GM19240 (cell line): ENCODE data around the gene NLRP10.
"Not testable (repeated sequence)": the region's sequence is repeated elsewhere in the genome, so short reads cannot be mapped to it uniquely, and the experiment has no call there.

Experiments used
- DNase-seq: peaks from one replicate; pipeline ENCODE4 v3.0.0; 2011; ENCODE audit warnings: low spot score; ENCODE audit not compliant: insufficient read length

NLRP10 gene, protein sequence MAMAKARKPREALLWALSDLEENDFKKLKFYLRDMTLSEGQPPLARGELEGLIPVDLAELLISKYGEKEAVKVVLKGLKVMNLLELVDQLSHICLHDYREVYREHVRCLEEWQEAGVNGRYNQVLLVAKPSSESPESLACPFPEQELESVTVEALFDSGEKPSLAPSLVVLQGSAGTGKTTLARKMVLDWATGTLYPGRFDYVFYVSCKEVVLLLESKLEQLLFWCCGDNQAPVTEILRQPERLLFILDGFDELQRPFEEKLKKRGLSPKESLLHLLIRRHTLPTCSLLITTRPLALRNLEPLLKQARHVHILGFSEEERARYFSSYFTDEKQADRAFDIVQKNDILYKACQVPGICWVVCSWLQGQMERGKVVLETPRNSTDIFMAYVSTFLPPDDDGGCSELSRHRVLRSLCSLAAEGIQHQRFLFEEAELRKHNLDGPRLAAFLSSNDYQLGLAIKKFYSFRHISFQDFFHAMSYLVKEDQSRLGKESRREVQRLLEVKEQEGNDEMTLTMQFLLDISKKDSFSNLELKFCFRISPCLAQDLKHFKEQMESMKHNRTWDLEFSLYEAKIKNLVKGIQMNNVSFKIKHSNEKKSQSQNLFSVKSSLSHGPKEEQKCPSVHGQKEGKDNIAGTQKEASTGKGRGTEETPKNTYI

DNA sequence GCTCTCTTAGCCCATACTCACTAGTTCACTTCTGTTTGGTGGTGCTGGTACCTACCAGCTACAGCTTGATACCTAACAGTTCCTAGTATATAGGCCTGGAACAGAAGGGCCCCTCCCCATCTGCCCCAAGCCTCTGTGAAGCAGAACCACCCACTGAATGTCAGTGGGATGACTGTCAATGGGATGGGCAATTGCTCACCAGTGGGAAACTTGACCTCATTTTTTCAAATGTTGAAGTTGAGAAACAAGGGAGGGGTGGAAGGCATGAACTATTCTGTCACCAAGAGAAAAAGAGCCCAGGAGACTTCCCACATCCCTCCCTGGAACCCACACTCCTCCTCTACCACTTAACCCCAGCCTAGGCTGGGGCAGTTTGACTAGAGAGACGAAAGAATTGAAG, at the start of gene NLRP10:
Gene NLRP10 (minus strand): TSS at position 62 of the 400 bp plus-strand sequence. CDS start 1,952 bp downstream, outside the sequence.
- no peak for DNase-seq

DNA sequence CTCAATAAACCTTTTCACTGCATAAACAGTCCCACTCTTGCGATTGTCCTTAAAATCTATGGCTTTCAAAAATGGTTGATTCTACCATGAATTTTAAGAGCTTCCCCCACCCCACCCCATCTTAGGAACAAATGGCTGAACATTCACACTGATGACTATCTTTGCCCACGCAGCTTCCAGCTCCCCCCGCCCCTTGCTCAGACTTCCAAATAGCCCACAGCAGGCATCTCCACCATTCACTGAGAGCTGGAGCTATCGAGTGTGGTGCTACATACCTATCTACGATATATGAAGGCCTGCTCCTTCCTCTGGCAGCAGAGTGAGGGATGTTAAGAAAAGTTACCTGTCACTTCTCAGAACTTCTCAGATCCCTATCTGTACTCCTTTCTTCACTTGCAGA, 48.6 kb upstream of the NLRP10 start:
- no peak for DNase-seq

DNA sequence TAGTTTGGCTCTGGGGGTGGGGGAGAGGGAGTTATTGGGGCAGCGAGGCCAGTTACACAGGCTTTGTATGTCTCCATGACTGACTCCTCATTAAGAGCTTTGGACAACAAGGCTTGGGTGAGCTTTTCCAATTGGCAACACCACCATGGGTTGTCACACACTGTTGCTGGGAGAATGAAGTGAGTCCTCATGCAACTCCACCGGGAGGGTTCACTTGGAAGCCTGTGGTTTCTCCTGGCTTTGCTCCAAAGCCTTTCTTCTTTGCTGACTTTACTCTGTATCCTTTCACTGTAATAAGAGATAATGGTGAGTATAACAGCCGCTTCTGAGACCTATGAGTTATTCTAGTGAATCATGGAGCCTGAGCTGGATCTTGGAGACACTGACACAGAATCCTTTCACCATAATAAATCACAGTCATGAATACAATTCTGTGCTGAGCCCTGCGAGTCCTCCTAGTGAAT, 46.8 kb upstream of the NLRP10 start:
- no peak for DNase-seq

DNA sequence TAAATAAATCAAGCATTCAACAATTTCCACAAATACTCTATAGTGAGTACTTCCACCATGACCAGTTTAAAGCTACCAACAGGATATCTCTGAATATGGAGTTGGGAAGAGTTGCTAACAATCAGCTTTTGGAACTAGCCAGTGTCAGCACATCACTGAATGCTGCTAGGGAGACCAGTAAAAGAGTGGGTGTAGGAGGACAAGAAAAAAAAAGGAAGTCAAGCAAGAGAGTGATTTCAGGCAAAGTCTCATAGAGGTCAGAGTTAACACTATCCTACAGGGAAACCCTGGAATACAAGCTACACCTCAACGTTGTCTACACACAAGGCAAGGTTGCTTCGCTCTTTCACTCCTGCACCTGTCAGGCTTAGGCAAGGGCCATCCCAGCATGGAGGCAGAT, 46.1 kb upstream of the NLRP10 start:
- DNase-seq: no peak

DNA sequence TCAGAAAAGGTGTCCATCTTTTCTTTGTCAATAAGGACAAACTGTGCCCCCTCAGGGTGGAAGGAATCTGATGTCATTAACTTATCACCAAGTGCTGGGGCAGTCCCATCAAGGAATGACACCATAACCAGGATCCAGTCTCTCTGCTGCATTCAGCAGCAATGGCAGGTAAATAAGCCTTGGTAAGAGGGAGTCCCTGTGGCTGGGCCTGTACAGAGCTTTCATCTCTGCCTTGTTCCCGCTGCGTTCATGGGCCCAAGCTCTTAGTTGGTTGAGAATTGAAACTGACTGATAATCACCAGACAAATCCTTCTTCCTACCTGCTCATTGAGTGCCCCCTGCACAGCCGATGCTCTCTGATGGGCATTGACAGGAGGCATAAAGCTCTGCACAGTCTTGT, 44.6 kb upstream of the NLRP10 start:
- no peak for DNase-seq

DNA sequence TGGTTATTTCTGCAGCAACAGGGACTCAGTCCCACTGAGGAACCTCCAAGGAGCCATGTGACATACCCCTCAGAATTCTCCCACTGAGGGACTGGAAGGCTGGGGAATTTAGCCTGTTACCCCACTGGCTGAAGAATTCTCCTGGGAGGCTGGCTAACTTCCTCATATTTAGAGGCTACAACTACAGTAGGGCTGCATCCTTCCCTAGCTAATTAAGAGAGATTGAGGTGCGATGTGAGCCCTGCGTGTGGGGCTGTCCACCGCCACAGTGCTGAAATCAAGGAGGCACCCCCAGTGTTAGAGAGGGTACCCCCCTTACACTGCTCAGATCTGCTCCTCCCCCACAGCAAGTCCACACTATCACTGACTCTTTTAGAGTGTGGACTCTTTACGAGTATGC, 43.0 kb upstream of the NLRP10 start:
- DNase-seq: no peak

DNA sequence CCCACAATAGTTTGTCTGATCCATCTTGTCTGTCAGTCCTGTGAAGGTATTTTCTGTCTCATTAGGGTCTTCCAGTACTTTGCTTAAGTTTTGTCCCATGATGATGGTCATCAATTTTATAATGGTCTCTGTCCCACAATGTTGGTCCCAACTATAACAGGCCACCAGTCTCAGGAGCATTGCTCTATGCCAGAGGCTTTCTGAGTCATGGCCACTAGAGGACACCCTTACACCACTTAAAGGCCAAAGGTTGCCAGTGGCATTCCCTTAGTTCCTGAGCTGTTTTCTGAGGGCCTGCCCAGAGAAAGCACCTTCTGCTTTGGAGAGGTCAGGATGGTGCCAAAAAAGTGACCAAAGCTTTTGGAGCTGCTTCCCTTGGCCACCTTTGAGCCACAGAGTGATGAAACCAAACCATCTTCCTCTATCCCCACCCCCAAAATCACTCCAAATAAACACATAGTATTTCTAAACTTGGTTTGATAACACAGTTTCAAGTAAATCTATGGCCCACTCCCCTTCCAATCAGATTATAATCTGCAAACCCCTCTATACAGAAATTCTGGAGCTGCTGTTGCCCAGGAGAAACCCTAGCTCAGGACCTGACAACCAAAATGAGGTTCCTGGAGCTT, 41.2 kb upstream of the NLRP10 start:
- peak; percentile 55 for DNase-seq

DNA sequence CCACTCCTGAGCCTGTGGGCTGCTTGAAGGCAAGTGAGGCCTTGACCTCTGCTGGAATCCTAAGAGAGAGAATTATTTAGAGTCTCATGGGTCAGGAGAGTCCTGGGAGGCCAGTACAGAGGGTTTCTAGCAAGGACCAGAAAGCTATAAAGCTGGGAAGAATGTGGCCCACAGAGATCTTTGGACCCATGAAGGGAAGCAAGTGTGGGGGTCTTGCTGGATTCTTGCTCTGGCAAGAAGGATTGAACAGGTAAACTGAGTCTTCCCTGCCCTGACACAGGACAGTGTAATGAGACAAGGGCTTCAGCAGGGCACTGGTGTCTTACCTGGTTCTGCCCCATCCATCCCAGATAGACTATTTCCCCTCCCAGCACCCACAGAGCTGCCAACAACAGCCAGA, 40.3 kb upstream of the NLRP10 start:
- DNase-seq: no peak

DNA sequence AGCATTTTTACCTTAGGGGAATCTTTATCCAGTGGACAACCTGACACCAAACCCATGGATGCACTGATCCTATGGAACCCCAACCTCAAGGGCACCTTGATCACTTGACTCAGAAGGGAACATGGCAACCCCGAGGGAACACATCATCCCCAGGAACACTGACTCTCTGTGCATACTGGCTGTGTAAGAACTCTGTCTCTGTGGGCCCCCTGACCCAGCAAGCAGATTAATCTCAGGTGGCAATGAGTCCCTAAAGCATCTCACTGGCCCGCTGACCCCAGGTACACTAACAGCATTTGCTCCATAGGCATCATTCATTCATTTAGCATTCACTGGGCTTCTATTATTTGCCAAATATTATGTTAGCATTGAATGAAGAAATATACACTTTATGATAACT, 38.8 kb upstream of the NLRP10 start:
- no peak for DNase-seq

DNA sequence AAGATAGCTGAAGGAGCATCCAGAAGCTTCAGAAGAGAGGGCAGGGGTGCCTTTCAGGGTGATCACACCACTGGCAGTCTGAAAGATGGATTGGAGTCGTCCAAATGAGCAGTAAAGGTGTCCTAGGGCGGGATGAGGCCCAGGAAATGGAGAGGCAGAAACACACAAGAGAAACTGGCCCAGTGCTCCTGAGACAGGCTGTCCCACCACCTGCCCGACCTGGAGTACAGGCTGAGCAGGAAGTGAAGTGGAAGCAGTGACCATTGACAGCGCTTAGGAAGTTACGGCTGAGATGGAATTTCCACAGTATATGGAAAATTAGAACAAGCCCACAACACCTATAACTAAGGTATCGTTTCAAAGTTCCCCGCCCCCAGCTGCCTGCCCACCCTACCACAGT, 37.9 kb upstream of the NLRP10 start:
- no peak for DNase-seq

DNA sequence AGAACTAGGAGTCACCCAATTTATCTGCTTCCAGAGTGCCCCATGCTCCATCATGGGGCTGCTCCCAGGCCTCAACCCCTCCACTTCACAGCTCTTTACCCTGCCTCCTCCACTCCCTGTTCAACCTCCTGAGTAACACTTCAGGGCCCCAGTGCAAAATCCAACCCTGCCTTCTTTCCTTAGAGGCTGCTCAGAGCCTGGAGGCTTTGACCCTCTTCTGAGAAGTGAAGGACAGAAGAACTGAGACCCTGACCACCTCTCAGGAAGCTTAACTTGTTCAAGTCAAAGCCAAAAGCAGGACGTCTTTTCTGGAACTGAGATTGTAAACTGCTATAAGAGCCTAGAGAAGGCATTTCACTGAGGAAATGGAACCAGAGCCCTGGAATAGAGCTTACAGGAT, 37.4 kb upstream of the NLRP10 start:
- no peak for DNase-seq

DNA sequence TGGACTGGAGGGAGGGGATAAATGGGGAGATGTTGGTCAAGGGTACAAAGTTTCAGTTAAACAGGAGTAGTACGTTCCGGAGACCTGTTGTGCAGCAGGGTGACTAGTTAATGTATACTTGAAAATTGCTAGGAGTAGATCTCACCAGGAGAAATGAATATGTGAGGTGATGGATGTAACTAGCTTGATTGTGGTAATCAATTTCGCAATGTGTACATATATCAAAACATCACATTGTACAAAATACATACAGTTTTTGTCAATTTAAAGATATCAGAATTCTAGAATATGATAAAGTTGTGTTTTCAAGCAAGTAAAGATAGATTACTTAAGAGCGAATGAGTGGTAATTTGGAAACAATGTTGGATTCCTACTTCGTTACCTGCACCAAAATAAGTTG, 35.1 kb upstream of the NLRP10 start:
- no peak for DNase-seq

DNA sequence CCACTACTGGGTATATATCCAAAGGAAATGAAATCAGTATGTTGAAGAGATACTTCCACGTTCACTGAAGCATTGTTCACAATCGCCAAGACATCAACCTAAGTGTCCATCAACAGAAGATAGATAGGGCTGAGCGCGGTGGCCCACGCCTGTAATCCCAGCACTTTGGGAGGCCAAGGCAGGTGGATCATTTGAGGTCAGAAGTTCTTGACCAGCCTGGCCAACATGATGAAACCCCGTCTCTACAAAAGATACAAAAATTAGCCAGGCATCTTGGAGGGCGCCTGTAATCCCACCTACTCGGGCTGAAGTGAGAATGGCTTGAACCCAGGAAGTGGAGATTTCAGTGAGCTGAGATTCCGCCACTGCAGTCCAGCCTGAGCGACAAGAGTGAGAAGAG, 34.5 kb upstream of the NLRP10 start:
- no peak for DNase-seq

DNA sequence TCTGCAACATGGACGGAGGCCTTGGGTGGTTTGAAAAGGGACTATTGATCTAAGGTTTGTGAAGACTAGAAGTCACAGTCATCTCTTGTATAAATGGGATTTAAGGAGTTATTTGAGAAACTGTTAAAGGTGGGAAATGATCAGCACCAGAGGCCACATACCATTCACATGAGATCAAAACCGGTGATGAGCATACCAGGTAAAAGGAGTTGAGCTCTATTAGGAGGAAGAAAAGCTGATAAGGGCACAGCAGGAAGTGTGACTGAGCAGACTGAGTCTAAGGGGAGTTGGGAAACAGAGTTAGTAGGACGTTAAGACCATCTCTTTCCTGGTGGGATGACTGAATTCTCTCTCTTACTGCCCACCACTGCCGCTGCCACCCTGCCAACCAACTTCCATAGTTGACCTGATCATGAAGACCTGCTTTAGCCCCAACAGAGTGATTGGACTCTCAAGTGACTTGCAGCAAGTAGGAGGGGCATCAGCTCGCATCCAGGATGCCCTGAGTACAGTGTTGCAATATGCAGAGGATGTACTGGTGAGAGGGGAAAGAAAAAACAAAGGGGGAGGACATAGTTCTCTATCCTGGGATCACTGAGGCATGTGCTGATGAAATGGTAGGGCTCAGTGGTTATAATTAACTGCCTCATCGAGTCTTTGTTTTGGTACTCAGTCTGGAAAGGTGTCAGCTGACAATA, 29.5 kb upstream of the NLRP10 start:
- DNase-seq: no peak

DNA sequence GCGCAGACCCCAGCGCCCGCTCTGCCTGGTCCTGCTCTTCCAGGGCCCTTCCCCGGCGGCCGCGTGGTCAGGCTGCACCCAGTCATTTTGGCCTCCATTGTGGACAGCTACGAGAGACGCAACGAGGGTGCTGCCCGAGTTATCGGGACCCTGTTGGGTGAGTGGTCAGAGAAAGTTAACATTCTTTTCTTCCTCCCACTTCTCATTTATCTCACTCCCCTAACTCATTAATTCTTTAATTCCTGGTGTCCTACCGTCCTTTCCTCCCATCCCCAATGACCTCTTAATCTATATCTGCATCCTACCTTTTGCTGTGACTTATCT, 22.3 kb upstream of the NLRP10 start:
- not testable (repeated sequence) for DNase-seq

DNA sequence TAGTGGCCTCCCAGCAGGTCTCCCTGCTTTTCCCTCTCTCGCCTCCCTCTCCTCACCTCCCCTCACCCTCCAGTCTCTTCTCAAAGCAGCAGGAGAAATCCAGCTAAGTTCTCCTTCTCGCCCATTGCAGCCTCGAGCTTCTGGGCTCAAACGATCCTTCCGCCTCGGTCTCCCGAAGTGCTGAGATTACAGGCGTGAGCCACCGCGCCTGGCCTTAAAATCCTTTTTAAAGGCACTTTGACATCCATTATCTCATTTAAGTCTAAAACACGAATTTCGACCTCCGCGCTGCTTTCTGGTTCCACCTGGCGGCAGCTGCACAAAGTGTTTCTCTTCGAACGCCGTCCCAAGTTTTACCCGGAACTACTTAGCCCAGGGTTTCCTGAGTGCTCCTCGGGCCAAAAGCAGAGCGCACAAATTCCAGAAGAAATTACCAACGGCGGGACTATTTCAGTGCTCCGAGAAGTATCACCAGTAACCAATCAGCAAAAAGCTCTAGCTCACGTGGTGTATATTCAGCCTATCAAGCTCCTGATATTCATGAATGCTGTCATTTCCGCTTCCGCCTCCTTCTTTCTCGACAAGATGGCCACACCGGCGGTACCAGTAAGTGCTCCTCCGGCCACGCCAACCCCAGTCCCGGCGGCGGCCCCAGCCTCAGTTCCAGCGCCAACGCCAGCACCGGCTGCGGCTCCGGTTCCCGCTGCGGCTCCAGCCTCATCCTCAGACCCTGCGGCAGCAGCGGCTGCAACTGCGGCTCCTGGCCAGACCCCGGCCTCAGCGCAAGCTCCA, 21.7 kb upstream of the NLRP10 start, which contains the start of gene EIF3F:
Gene EIF3F (plus strand): TSS at position 570 of the 792 bp plus-strand sequence. CDS start 16 bp downstream, at position 586.
- peak; percentile 45 for DNase-seq

DNA sequence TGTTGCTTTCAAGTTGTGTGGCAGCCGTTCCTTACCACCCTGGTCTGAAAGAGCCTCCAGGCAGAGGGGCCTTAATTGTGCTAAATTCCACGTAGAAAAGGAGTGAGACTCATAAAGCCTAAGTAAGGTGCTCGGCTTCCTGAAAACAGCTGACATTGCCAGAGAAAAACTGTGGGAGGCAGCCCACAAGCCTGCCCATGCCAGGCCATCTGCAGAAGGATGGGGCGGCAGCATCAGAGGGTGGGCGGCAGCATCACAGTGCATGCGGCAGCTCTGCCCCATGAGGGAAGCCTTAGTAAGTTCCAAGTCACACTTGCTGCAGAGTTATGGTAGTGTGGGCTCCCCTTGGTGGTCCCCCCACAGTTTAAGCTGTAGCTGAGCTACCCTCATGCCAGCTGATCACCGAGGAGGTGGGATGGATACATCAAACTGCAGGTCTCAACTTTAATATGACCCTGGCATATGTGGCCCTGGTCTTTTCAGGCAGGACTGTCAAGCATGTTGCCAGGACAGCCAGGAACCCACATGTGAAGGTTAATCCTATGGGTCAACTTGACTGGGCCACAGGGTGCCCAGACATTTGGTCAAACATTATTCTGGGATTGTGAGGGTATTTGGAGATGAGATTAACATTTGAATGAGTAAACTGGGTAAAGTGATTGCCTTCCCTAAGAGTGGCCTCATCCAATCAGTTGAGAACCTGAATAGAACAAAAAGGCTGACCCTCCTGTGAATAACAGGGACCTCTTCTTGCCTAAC, 18.8 kb upstream of the NLRP10 start:
- no peak for DNase-seq

DNA sequence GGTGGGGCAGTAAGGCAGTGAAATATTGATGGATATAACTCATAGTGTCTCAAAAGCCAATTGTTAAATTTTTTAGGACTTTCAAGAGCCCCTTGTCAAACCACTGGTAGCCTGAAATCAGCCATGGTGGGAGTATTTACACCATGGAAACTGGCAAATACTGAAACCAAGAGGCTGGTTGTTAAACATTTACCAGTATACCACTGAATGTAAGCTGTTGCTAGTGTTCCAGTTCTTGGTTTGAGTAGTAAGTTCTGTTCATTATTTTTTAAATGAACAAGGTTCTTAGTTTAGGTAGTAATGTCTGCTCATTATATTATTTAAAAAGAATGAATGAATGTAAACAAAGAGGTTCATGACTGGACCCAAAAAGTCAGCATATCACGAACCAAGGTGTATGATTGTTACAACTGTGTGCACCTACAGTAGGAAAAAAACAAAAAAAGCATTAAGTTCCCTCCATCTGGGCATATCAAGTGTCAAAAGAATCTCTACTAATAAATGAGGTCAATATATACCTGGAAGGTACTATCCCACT, 17.4 kb upstream of the NLRP10 start:
- DNase-seq: no peak

DNA sequence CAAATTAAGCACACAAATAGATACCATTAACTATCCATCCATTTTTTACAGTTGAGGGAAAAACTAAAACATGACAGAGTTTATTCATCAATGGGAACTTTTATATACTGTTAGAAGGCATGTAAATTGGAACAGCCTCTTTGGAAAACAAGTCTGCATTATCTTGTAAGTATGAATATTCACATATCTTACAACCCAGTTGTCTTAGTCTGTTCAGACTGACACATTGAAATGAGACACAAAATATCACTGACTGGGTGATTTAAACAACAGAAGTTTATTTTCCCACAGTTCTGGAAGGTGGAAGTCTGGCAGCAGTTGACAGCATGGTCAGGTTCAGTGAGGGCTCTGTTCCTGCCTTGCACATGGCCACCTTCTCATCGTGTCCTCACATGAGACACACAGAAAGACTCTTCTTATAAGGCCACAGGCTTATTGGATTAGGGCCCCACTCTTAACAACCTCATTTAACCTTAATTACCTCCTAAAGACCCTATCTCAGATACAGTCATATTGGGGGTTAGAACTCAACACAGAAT, 16.4 kb upstream of the NLRP10 start:
- DNase-seq: no peak
